ENCODE measurements around the gene HSPA8.
"Not testable (repeated sequence)": the region's sequence is repeated elsewhere in the genome, so short reads cannot be mapped to it uniquely, and the experiment has no call there.

Gene HSPA8

DNA sequence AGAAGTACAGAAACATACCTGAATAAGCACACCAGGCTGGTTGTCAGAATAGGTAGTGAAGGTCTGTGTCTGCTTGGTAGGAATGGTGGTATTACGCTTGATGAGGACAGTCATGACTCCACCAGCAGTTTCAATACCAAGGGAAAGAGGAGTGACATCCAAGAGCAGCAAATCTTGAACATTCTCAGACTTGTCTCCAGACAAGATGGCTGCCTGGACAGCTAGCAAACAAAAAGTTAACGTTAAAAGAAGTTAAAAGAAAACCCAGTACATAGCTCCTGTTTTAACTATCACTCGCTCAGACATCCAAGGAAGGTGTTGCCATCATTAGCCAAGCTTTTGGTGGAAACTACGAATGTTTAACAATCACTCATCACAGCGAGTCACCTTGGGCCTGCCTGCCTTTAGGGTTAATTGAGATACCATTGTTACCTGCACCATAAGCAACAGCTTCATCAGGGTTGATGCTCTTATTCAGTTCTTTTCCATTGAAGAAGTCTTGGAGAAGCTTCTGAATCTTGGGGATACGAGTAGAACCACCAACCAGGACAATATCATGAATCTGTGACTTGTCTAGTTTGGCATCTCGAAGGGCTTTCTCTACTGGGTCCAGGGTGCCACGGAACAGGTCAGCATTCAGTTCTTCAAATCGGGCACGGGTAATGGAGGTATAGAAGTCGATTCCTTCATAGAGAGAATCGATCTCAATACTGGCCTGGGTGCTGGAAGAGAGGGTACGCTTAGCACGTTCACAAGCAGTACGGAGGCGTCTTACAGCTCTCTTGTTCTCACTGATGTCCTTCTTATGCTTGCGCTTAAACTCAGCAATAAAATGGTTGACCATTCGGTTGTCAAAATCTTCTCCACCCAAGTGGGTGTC is 2.7 kb downstream of the HSPA8 start:
- Histone ChIP-seq H3K4me1 (ENCODE audit: control insufficient read depth in 1 of 2, insufficient read depth in 2 of 2, low read length in 2 of 2) (peaks cover 36 to 43% of the 10 kb centered on the region in 2 donors), H3K9ac (ENCODE audit: low read depth in 1 of 2, low read length in 2 of 2) (peak overlapping the region; percentile 93 to 95), H3K4me3 (ENCODE audit: low read depth in 1 of 2, low read length in 2 of 2) (peak overlapping the region; percentile 84 to 96), H3K36me3 (ENCODE audit: control insufficient read depth in 1 of 2, insufficient read depth in 2 of 2, low read length in 2 of 2) (peaks cover 46 to 57% of the 10 kb centered on the region in 2 donors)
- not testable (repeated sequence) for H3K27ac ChIP-seq (ENCODE audit: low read depth, low read length); H3K9me3 ChIP-seq (ENCODE audit: control insufficient read depth in 1 of 2, low read length in 2 of 2); H3K27me3 ChIP-seq (ENCODE audit: control insufficient read depth in 1 of 2, insufficient read depth in 2 of 2, low read length in 2 of 2)

DNA sequence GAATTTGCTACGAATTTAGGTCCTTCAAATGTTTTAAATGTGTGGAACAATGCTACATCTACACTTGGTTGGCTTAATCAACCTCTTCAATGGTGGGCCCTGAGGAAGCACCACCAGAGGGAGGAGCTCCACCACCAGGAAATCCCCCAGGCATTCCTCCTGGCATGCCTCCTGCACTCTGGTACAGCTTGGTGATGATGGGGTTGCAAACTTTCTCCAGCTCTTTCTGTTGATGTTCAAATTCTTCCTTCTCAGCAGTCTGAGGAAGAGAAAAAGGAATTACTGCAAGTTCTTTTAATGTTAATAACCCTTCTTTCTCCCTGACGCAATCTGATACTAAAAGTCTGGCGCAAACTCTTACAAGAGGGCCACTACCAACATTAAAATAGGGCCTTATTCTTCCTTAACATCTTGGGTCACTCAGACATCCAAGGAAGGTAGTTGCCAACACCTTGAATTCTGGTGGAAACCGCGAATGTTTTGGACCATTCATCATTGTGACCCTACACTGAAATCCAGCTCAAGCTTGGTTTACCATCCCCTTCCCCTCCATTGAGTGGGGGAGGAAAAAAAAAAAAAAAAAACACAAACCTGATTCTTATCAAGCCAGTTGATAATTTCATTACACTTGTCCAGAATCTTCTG is 4.2 kb downstream of the HSPA8 start:
- H3K4me3 ChIP-seq (ENCODE audit: low read depth in 1 of 2, low read length in 2 of 2), result peak overlapping the region; percentile 5 to 84
- peaks cover 46 to 63% of the 10 kb centered on the region in 2 donors for H3K36me3 ChIP-seq (ENCODE audit: control insufficient read depth in 1 of 2, insufficient read depth in 2 of 2, low read length in 2 of 2)
- H3K9me3 ChIP-seq (ENCODE audit: control insufficient read depth in 1 of 2, low read length in 2 of 2), result no peaks in the 10 kb centered on the region
- H3K4me1 ChIP-seq (ENCODE audit: control insufficient read depth in 1 of 2, insufficient read depth in 2 of 2, low read length in 2 of 2), result peaks cover 25 to 38% of the 10 kb centered on the region in 2 donors
- H3K27me3 ChIP-seq (ENCODE audit: control insufficient read depth in 1 of 2, insufficient read depth in 2 of 2, low read length in 2 of 2), result no peaks in the 10 kb centered on the region
- H3K9ac ChIP-seq (ENCODE audit: low read depth in 1 of 2, low read length in 2 of 2), result peak overlapping the region in 1 of 2 donors; percentile 12
- H3K27ac ChIP-seq (ENCODE audit: low read depth, low read length), result no peak overlapping the region

DNA sequence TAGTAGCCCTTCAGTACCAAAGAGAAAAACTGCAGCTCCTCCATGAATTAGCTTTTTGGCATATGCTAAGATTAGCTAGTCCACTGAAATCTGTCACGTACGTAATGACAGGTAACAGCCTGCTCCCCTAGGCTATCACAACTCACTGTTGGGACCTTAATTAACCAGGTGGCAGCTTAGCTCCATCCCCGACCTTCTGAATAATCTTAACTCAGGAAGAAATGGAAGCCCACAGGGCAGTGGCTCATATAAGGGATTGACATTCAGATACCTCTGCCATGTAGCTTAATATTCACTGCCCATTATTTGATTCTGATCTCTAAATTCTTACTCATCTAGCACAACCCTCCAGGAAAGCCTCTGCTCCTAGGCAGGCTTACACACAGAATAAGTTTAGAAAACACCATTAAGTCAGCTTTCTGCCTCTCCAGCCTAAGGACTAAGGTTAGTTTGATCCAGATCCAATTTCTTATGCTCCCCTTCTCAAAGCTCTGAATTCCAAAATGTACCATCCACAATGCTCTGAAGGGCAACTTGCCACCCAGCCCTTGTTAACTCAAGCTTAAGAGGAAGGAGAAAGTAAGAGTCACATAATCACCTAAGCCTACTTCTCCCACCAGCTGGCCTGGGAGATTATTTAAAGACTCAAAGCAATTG is 5.0 kb downstream of the HSPA8 start:
- no peaks in the 10 kb centered on the region for H3K9me3 ChIP-seq (ENCODE audit: control insufficient read depth in 1 of 2, low read length in 2 of 2)
- H3K9ac ChIP-seq (ENCODE audit: low read depth in 1 of 2, low read length in 2 of 2), result no peak overlapping the region
- H3K4me1 ChIP-seq (ENCODE audit: control insufficient read depth in 1 of 2, insufficient read depth in 2 of 2, low read length in 2 of 2), result peaks cover 25 to 38% of the 10 kb centered on the region in 2 donors
- peaks cover 46 to 63% of the 10 kb centered on the region in 2 donors for H3K36me3 ChIP-seq (ENCODE audit: control insufficient read depth in 1 of 2, insufficient read depth in 2 of 2, low read length in 2 of 2)
- no peaks in the 10 kb centered on the region for H3K27me3 ChIP-seq (ENCODE audit: control insufficient read depth in 1 of 2, insufficient read depth in 2 of 2, low read length in 2 of 2)
- H3K4me3 ChIP-seq (ENCODE audit: low read depth in 1 of 2, low read length in 2 of 2), result no peak overlapping the region
- H3K27ac ChIP-seq (ENCODE audit: low read depth, low read length), result no peak overlapping the region

DNA sequence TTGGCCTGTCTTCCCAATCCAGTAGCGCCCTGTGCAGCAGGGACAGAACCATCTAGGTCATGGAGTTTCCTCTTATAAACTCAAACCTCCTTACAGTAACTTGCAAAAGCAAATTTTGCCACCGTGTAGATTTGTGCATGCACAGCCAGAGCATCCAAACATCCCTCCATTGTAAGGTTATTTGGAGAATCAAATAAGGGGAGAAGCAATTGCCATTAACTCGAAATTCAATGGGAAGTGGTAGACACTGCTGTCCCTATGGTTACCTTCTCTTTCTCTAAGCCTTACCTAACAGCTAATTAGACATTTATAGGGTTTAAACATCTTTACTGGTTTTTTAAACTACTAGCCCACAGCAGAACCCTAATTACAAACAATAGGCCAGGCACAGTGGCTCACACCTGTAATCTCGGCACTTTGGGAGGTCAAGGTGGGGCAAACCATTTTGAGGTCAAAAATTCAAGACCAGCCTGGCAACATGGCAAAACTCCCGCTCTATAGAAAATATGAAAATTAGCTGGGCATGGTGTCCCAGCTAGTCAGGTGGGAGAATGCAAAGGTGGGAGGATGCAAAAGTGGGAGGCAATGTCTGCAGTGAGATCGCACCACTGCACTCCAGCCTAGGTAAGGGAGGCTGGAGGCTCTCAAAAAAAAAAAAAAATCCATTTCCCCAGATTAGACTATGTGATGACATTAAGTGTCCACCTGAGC is 6.6 kb downstream of the HSPA8 start:
- Histone ChIP-seq H3K36me3 (ENCODE audit: control insufficient read depth in 1 of 2, insufficient read depth in 2 of 2, low read length in 2 of 2) (peaks cover 46 to 57% of the 10 kb centered on the region in 2 donors), H3K9ac (ENCODE audit: low read depth in 1 of 2, low read length in 2 of 2) (no peak overlapping the region), H3K9me3 (ENCODE audit: control insufficient read depth in 1 of 2, low read length in 2 of 2) (no peaks in the 10 kb centered on the region), H3K4me1 (ENCODE audit: control insufficient read depth in 1 of 2, insufficient read depth in 2 of 2, low read length in 2 of 2) (peaks cover 25 to 38% of the 10 kb centered on the region in 2 donors), H3K27me3 (ENCODE audit: control insufficient read depth in 1 of 2, insufficient read depth in 2 of 2, low read length in 2 of 2) (no peaks in the 10 kb centered on the region), H3K27ac (ENCODE audit: low read depth, low read length) (no peak overlapping the region), H3K4me3 (ENCODE audit: low read depth in 1 of 2, low read length in 2 of 2) (no peak overlapping the region)

DNA sequence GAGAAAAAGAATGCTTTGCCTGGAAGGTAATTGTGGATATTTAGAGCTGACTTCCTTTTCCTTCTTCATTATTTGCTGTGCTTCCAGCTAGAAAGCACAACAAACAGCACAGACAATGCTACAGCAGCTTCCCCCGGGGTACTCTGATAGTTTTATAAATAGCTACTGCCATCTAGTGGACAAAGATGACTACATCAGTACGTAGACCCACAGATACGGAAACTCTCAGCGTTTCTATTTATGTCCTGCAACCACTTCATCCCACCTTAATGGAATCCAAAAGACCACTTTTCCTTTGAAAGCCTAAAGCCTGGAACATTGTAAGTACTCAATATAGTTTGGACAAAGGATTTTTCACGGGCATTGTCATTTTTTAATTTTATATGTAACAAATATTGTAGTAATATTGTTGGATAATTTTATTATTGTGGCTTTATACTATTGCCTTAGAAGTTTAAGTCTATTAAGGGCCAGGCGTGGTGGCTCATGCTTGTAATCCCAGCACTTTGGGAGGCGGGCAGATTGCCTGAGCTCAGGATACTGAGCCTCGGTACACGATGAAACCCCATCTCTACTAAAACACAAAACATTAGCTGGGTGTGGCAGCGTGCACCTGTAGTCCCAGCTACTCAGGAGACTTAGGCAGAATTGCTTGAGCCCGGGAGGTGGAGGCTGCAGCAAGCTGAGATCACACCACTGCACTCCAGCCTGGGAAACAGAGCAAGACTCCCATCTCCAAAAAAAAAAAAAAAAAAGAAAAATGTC is 7.5 kb downstream of the HSPA8 start:
- Histone ChIP-seq H3K27ac (ENCODE audit: low read depth, low read length) (no peak overlapping the region), H3K36me3 (ENCODE audit: control insufficient read depth in 1 of 2, insufficient read depth in 2 of 2, low read length in 2 of 2) (peaks cover 41 to 48% of the 10 kb centered on the region in 2 donors), H3K4me1 (ENCODE audit: control insufficient read depth in 1 of 2, insufficient read depth in 2 of 2, low read length in 2 of 2) (peaks cover 25 to 30% of the 10 kb centered on the region in 2 donors), H3K4me3 (ENCODE audit: low read depth in 1 of 2, low read length in 2 of 2) (no peak overlapping the region), H3K27me3 (ENCODE audit: control insufficient read depth in 1 of 2, insufficient read depth in 2 of 2, low read length in 2 of 2) (no peaks in the 10 kb centered on the region), H3K9ac (ENCODE audit: low read depth in 1 of 2, low read length in 2 of 2) (no peak overlapping the region), H3K9me3 (ENCODE audit: control insufficient read depth in 1 of 2, low read length in 2 of 2) (no peaks in the 10 kb centered on the region)

DNA sequence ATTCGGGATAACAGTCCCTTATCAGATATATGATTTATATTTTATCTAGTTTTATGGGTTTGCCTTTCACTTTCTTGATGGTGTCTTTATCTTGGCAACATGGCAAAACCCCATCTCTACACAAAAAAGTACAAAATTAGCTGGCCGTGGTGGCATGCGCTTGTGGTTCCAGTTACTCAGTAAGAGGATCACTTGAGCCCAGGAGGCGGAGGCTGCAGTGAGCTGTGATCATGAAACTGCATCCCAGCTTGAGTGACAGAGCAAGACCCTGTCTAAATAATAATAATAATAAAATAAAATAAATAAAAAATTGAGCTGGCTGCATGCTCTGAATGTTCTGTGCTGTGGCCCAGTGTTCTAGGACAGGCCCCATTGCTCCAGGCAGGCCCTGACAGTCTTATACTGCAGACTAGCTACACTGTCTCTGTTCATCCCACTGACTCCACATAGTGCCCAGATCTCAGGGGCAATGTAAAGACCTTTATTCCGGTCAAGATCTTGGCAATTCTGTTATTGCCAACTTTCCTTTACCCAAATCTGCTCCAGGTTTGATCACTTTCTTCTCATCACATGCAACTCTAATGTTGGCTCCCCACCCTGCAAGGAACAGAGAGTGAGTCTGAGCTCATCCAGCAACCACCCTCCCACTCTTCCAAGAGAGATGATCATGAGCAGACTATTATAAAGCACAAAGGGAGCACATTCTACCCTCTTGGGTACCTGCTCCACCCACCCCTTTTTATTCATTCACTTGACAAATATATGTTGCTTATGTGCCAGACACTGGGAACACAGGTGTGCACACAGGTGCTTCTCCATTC is 8.8 kb downstream of the HSPA8 start:
- H3K9ac ChIP-seq (ENCODE audit: low read depth in 1 of 2, low read length in 2 of 2), result no peak overlapping the region
- H3K36me3 ChIP-seq (ENCODE audit: control insufficient read depth in 1 of 2, insufficient read depth in 2 of 2, low read length in 2 of 2), result peaks cover 27 to 35% of the 10 kb centered on the region in 2 donors
- peaks cover 13 to 16% of the 10 kb centered on the region in 2 donors for H3K4me1 ChIP-seq (ENCODE audit: control insufficient read depth in 1 of 2, insufficient read depth in 2 of 2, low read length in 2 of 2)
- no peak overlapping the region for H3K4me3 ChIP-seq (ENCODE audit: low read depth in 1 of 2, low read length in 2 of 2)
- no peak overlapping the region for H3K27ac ChIP-seq (ENCODE audit: low read depth, low read length)
- no peaks in the 10 kb centered on the region for H3K27me3 ChIP-seq (ENCODE audit: control insufficient read depth in 1 of 2, insufficient read depth in 2 of 2, low read length in 2 of 2)
- H3K9me3 ChIP-seq (ENCODE audit: control insufficient read depth in 1 of 2, low read length in 2 of 2), result no peaks in the 10 kb centered on the region

DNA sequence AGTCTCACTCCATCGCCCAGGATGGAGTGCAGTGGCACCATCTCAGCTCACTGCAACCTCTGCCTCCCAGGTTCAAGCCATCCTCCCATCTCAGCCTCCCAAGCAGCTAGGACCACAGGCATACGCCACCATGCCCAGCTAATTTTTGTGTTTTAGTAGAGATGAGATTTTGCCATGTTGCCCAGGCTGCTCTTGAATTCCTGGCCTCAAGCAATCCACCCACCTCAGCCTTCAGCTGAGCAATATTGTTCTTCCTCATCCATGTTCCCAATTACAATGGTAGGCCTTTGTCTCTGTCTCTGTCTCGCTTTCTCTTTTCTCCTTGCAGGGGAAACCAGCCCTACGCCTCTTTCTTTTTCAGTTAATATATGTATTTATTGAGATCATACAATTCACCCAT is 10.3 kb downstream of the HSPA8 start:
- H3K4me1 ChIP-seq (ENCODE audit: control insufficient read depth in 1 of 2, insufficient read depth in 2 of 2, low read length in 2 of 2), result peaks cover 3 to 12% of the 10 kb centered on the region in 2 donors

DNA sequence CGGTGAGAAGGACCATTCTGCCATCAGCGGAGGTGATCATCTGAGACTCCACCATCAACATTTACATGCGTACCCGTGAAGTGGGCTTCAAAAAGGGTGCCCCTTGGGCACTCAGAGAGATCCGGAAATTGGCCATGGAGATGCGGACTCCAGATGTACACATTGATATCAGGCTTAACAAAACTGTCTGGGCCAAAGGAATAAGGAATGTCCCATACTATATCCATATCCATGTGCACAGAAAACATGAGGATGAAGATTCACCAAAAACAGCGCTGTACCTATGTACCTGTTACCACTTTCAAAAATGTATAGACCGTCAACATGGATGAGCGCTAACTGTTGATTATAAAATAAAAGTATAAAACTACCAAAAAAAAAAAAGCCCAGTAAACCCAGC is 10.8 kb downstream of the HSPA8 start:
- peaks cover 4 to 15% of the 10 kb centered on the region in 2 donors for H3K4me1 ChIP-seq (ENCODE audit: control insufficient read depth in 1 of 2, insufficient read depth in 2 of 2, low read length in 2 of 2)
- H3K9ac ChIP-seq (ENCODE audit: low read depth in 1 of 2, low read length in 2 of 2), result no peak overlapping the region
- no peak overlapping the region for H3K4me3 ChIP-seq (ENCODE audit: low read depth in 1 of 2, low read length in 2 of 2)
- no peak overlapping the region for H3K27ac ChIP-seq (ENCODE audit: low read depth, low read length)
- no peaks in the 10 kb centered on the region for H3K9me3 ChIP-seq (ENCODE audit: control insufficient read depth in 1 of 2, low read length in 2 of 2)
- H3K36me3 ChIP-seq (ENCODE audit: control insufficient read depth in 1 of 2, insufficient read depth in 2 of 2, low read length in 2 of 2), result peaks cover 9 to 15% of the 10 kb centered on the region in 2 donors
- no peaks in the 10 kb centered on the region for H3K27me3 ChIP-seq (ENCODE audit: control insufficient read depth in 1 of 2, insufficient read depth in 2 of 2, low read length in 2 of 2)

More for the DNA sequence above, 10.3 kb downstream of the HSPA8 start:
- Histone ChIP-seq H3K27ac (ENCODE audit: low read depth, low read length) (no peak overlapping the region), H3K36me3 (ENCODE audit: control insufficient read depth in 1 of 2, insufficient read depth in 2 of 2, low read length in 2 of 2) (peaks cover 14 to 20% of the 10 kb centered on the region in 2 donors), H3K4me3 (ENCODE audit: low read depth in 1 of 2, low read length in 2 of 2) (no peak overlapping the region), H3K9me3 (ENCODE audit: control insufficient read depth in 1 of 2, low read length in 2 of 2) (no peaks in the 10 kb centered on the region), H3K9ac (ENCODE audit: low read depth in 1 of 2, low read length in 2 of 2) (no peak overlapping the region), H3K27me3 (ENCODE audit: control insufficient read depth in 1 of 2, insufficient read depth in 2 of 2, low read length in 2 of 2) (no peaks in the 10 kb centered on the region)

DNA sequence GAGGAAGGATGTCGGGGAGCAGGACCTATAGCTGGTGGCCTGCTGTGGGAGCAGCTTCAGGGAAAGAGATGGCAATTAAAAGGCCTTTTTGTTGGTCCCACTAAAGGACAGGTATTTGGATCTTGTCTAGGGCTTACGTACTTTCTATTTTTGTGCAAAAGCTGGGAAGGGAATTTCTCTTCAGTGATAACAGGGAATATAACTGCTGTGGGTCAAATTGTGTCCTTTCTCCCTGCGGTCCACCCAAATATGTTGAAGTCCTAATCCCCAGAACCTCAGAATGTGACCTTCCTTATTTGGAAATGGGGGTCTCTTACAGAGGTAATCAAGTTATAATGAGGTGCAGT is 14.0 kb downstream of the HSPA8 start:
- Histone ChIP-seq H3K9me3 (ENCODE audit: control insufficient read depth in 1 of 2, low read length in 2 of 2) (no peaks in the 10 kb centered on the region), H3K27ac (ENCODE audit: low read depth, low read length) (no peak overlapping the region), H3K36me3 (ENCODE audit: control insufficient read depth in 1 of 2, insufficient read depth in 2 of 2, low read length in 2 of 2) (no peaks in the 10 kb centered on the region), H3K4me3 (ENCODE audit: low read depth in 1 of 2, low read length in 2 of 2) (no peak overlapping the region), H3K27me3 (ENCODE audit: control insufficient read depth in 1 of 2, insufficient read depth in 2 of 2, low read length in 2 of 2) (no peaks in the 10 kb centered on the region), H3K4me1 (ENCODE audit: control insufficient read depth in 1 of 2, insufficient read depth in 2 of 2, low read length in 2 of 2) (peaks cover 4 to 15% of the 10 kb centered on the region in 2 donors), H3K9ac (ENCODE audit: low read depth in 1 of 2, low read length in 2 of 2) (no peak overlapping the region)

Data from duodenal mucosa (tissue), 2 donors.